ENCODE results near the gene STOML1. TPM values are rescaled to one million over a fixed set of nuclear protein-coding genes. Genes with fewer than 3 reads are reported as not detected.

The STOML1 gene
- 10 to 100 TPM in 2 of 3 donors, 1 to 10 TPM in 1; 9.5 to 10.5 (median 10.3) TPM for polyA plus RNA-seq (ENCODE audit: insufficient read length in 3 of 3)

GRCh38 chr15:73991726-73992593 lies at the start of gene STOML1:
STOML1 (minus strand) TSS chr15:73992295; CDS start chr15:73992223, 72 bp downstream.
- DNase-seq (ENCODE audit: low read depth in 3 of 3, low spot score in 2 of 3), result peak; percentile 69 to 88 (median 78)

GRCh38 chr15:74041311-74041756 lies 49.2 kb upstream of the STOML1 start:
- no peak for DNase-seq (ENCODE audit: low read depth in 3 of 3, low spot score in 2 of 3)

- DNase-seq (ENCODE audit: low read depth in 3 of 3, low spot score in 2 of 3), result peak in 1 of 3 donors; percentile 44
These were observed 48.2 kb upstream of the STOML1 start for GRCh38 chr15:74040109-74040850.

GRCh38 chr15:74039656-74040010 lies 47.5 kb upstream of the STOML1 start:
- no peak for DNase-seq (ENCODE audit: low read depth in 3 of 3, low spot score in 2 of 3)

- DNase-seq (ENCODE audit: low read depth in 3 of 3, low spot score in 2 of 3), result no peak
These were observed 46.9 kb upstream of the STOML1 start for GRCh38 chr15:74038707-74039655.

- no peak for DNase-seq (ENCODE audit: low read depth in 3 of 3, low spot score in 2 of 3)
These were observed 45.3 kb upstream of the STOML1 start for GRCh38 chr15:74037171-74038117.

GRCh38 chr15:74036271-74037170 lies 44.4 kb upstream of the STOML1 start:
- DNase-seq (ENCODE audit: low read depth in 3 of 3, low spot score in 2 of 3), result peak in 1 of 3 donors; percentile 64

GRCh38 chr15:74035121-74036017 lies 43.3 kb upstream of the STOML1 start:
- DNase-seq (ENCODE audit: low read depth in 3 of 3, low spot score in 2 of 3), result no peak

GRCh38 chr15:74034206-74034755 lies 42.2 kb upstream of the STOML1 start:
- DNase-seq (ENCODE audit: low read depth in 3 of 3, low spot score in 2 of 3), result no peak

GRCh38 chr15:74032606-74033561 lies 40.8 kb upstream of the STOML1 start:
- no peak for DNase-seq (ENCODE audit: low read depth in 3 of 3, low spot score in 2 of 3)

- DNase-seq (ENCODE audit: low read depth in 3 of 3, low spot score in 2 of 3), result no peak
These were observed 40.0 kb upstream of the STOML1 start for GRCh38 chr15:74032046-74032445.

- no peak for DNase-seq (ENCODE audit: low read depth in 3 of 3, low spot score in 2 of 3)
These were observed 36.6 kb upstream of the STOML1 start for GRCh38 chr15:74028646-74029045.

- no peak for DNase-seq (ENCODE audit: low read depth in 3 of 3, low spot score in 2 of 3)
These were observed 35.6 kb upstream of the STOML1 start for GRCh38 chr15:74027688-74028087.

GRCh38 chr15:74025436-74025835 lies 33.3 kb upstream of the STOML1 start:
- no peak for DNase-seq (ENCODE audit: low read depth in 3 of 3, low spot score in 2 of 3)

GRCh38 chr15:74024687-74025086 lies 32.6 kb upstream of the STOML1 start:
- no peak for DNase-seq (ENCODE audit: low read depth in 3 of 3, low spot score in 2 of 3)
